ENCODE results near the gene MDH1B.

DNA sequence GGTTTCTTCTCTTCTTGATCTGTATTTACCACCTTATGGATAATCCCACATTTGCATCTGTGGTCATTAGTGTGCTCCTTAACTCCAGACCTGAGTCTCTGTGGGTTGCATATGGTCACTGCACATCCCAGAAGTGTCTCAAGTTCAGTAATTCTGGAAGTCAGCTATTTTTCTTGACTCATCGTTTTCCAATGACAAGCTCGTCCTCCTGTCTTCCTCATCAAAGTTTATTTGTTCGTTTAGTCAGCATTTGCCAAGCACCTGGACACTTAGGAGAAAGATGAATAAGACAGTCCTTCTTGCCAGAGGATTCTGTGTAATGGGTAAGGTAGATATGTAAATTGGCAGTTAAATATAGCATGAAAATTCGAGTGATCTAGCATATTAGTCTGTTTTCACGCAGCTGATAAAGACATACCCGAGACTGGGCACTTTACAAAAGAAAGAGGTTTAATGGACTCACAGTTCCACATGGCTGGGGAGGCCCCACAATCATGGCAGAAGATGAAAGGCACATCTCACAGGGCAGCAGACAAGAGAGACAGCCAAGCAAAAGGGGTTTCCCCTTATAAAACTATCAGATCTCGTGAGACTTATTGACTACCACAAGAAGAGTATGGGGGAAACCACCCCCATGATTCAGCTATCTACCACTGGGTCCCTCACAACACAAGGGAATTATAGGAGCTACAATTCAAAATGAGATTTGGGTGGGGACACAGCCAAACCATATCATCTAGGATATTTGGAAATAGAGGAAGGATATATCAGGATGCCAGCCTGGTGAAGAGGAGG is 19.6 kb upstream of the MDH1B start:
- no peak for TF ChIP-seq CTCF (conservative IDR thresholded peaks at IDR 0.05 in 1 of 2, IDR thresholded peaks at IDR 0.05 in 1 of 2; ENCODE audit: extremely low read depth in 1 of 2, insufficient read depth in 1 of 2, low read depth in 1 of 2, low read length in 2 of 2)
- TF ChIP-seq EZH2 (IDR thresholded peaks at IDR 0.05; ENCODE audit: borderline replicate concordance, low read length), result no peak
